Measurements from ENCODE around the gene KCNT2.
"Not testable (repeated sequence)": the region's sequence is repeated elsewhere in the genome, so short reads cannot be mapped to it uniquely, and the experiment has no call there.

Gene KCNT2

DNA sequence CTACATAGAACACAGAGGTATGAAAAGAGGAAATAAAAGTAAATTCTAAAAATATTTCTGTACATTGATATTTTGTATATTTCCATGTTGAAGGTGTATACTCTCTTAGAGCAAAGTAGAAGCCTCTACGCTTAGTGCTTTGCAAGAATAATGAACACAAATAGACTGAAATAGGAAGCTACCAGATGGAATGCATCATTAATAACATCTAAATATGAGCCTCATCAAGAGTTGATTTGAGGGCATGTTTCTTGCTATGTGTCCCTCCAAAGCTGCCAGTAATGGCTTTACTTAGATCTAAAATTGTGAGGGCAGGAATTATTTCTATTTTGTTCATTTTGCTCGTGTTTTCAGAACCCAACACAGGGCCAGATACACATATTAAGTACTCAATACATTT, 94.4 kb downstream of the KCNT2 start:
- no peak for DNase-seq (ENCODE audit: low spot score)

DNA sequence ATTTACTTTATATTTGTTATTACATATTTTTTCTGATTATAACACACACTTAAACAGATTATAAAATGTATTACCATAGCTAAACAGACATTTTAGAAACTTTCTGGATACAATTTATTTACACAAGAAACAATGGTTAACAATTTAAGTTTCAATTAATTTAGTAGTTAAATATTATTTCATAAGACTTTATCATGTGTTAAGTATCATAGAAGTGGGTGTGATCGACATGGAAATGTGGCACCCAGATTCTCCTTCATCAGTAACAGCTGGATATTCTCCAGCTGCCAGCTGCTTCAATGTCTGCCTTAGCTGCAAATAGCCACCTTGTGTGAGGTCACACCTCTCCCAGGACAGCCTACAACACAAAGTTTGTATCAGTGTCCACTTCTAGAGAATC, 97.8 kb downstream of the KCNT2 start:
- DNase-seq (ENCODE audit: low spot score) = no peak

GRCh38 chr1:196504224-196504623, 104.0 kb downstream of the KCNT2 start:
- DNase-seq (ENCODE audit: low spot score) = not testable (repeated sequence)

DNA sequence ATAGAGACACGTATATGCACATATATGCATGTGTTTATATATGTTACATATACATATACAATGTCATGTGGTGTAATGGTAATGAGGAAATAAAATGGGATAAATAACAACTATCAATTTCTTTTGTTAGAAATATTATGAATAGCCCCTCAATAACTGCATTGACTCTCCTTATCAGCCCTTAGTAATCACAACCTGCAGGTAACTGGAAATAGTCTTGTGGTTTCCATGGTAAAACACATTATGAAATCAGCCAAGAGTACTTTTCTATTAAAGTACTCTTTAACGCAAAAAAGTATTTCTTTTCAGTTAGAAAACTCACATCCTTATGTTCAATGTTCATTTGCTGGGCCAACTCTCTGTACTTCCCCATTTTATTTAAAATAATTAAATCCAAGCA, 105.8 kb downstream of the KCNT2 start:
- DNase-seq (ENCODE audit: low spot score) = no peak

DNA sequence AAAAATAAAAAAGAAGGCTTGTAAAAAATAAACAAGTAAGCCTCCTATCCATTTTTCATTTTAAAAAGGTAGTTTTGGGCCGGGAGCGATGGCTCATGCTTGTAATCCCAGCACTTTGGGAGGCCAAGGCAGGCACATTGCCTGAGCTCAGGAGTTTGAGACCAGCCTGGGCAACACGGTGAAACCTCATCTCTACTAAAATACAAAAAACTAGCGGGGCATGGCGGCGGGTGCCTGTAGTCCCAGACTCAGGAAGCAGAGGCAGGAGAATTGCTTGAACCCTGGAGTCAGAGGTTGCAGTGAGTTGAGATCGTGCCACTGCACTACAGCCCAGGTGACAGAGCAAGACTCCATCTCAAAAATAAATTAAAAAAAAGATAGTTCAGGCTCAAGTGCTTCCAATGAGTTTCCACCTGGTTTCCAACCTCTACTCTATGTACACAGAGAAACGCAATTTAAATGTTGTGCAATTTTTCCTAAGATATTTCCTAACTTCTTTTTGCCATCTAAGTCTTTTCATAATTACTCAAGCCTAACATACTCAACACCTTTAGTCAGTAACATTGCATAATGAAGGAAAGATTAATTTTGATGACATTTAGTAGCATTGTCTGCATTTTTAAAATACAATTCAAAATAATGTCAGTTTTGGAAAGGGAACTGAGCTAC, 106.3 kb downstream of the KCNT2 start:
- DNase-seq (ENCODE audit: low spot score) = no peak

GRCh38 chr1:196497817-196498216, 110.4 kb downstream of the KCNT2 start:
- DNase-seq (ENCODE audit: low spot score) = no peak

- no peak for DNase-seq (ENCODE audit: low spot score)
Observed at GRCh38 chr1:196494766-196495165, 113.5 kb downstream of the KCNT2 start.

GRCh38 chr1:196493881-196494280, 114.4 kb downstream of the KCNT2 start:
- no peak for DNase-seq (ENCODE audit: low spot score)

GRCh38 chr1:196488579-196488978, 119.7 kb downstream of the KCNT2 start:
- DNase-seq (ENCODE audit: low spot score) = no peak

DNA sequence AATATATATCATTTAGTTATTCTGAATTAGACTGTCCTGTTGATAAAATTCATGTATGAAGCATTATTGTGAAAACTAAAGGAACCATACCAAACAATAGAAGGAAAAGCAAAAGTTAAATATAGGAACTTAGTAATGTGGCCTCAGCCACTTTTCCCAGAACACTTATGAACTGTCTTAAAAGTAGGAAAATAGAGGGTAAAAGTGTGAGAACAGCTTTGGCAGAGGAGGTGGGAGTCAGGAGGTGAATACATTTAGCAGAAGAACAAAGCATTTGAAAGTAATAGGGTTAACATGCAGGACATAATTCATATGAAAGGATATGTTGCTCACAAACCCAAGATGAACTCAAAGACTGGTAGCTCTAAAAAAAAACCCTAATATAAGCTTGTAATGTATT, 121.9 kb downstream of the KCNT2 start:
- DNase-seq (ENCODE audit: low spot score) = no peak

DNA sequence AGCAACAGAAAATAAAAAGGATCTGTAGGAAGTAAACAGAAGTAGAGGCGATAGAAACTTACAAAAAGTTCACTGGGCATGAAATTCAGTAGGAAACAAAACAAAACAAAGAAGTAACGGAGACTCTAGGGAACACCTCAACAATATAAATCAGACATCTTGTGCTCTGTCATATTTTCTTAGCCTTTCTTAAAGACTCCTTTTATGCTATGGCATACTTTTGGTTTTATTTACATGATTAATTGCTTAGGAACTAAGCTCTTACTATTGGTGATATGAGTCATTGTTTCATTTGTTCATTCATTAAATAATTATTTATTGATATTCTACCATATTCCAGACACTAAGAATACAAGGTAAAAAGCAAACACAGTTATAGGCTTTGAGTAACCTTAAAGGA, 126.6 kb downstream of the KCNT2 start:
- no peak for DNase-seq (ENCODE audit: low spot score)

DNA sequence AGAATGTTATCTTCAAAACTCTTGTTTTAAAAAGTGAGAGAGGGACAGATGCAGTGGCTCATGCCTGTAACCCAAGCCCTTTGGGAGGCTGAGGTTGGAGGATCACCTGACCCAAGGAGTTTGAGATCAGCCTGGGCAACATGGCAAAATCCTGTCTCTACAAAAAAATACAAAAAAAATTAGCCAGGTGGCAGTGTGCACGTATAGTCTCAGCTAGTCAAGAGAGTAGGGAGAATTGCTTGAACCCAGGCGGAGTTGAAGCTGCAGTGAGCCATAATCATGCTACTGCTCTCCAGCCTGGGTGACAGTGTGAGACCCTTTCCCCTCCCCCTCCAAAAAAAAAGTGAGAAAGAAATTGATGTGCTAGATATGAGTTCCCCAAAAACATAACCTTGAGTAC, 131.0 kb downstream of the KCNT2 start:
- peak; percentile 4 for DNase-seq (ENCODE audit: low spot score)

DNA sequence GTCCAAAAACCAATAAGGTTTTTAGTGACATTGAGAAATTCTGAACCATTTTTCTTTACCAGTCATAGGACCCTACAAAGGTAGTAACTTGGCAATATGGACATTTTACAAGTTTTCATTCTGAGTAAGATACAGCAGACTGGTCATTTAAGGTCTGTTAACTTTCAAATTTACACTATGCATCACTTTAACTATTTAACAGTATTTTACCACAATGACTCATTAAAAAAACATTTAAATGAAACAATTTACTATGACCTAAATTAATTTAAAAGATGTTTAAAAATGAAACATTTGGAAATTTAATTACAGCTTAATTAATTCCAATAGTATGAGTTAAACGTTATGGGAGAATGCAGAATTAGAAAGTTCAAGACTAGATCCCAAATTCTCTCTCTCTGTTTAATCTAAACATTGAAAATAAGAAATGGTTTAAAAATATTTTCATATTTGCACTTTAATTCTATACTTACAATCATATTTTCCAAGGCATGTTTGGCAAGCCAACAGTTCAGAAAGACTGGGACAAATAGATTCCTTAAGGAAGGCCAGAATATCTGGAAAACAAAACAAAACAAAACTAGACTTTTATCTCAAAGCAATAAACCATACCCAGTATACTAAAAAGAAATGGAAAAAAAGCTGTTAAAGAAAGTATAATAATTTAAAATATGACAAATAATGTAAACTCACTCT, 140.9 kb downstream of the KCNT2 start:
- DNase-seq (ENCODE audit: low spot score) = no peak

DNA sequence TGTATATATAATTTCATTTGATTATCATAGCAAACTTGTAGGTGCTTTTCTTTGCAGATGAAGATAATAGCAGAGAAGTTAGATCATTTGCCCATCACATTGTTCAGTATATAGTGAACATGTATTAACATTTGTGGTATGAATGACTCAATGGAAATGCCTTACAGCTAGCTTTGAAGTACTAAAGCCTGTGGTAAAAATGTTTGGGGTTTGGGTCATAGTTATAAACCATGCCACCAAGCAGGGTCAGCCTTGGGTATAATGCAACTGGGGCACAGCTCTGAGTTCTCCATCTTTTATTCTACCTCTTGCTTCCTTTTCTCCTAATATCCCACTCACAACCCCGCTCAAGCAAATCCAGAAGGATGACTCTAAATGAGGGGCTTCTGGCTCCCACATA, 141.6 kb downstream of the KCNT2 start:
- no peak for DNase-seq (ENCODE audit: low spot score)

DNA sequence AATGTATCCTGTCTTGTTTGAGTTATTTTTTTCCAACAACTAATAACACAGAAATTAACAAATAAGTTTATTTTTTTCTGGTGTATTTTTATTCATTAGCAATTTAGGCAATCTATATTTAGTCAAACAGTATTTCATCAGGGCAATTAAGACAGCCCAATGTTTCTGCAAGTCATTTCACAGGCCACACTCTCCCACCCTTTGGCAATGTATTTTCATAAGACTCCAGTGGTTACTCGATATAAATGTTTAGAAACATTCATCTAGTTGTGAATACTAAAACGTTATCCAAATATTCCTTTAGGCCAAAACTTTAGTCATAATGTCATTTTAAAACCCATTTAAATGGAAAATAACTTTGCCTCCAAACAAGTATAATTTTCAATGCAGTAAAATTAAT, 142.1 kb downstream of the KCNT2 start:
- DNase-seq (ENCODE audit: low spot score) = no peak

DNA sequence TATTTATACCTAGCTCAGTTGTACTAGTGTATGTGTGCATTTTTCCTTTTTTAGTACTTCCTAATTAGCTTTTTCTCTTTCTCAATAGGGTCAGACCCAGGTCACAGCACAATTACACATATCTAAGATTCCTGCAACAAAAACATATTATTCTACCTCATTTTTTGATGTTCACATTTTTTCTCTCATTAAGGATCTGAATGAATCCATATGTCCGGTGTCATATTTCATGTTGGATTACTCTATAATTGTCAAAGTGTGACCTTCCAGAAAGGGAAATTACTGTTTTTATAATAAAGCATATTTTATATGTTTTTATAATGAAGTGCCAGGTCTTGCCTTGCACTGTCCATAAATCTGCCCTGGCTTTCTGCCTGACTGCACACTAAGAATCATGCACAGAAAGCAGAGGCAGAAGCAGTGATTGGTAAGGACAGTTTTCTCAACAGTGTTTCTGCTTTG, 143.7 kb downstream of the KCNT2 start:
- DNase-seq (ENCODE audit: low spot score) = no peak

- no peak for DNase-seq (ENCODE audit: low spot score)
Observed at GRCh38 chr1:196462086-196462485, 146.2 kb downstream of the KCNT2 start.

- no peak for DNase-seq (ENCODE audit: low spot score)
Observed at GRCh38 chr1:196461521-196461920, 146.7 kb downstream of the KCNT2 start.

- no peak for DNase-seq (ENCODE audit: low spot score)
Observed at GRCh38 chr1:196459383-196459782, 148.9 kb downstream of the KCNT2 start.

- no peak for DNase-seq (ENCODE audit: low spot score)
Observed at GRCh38 chr1:196454792-196455191, 153.4 kb downstream of the KCNT2 start.

DNA sequence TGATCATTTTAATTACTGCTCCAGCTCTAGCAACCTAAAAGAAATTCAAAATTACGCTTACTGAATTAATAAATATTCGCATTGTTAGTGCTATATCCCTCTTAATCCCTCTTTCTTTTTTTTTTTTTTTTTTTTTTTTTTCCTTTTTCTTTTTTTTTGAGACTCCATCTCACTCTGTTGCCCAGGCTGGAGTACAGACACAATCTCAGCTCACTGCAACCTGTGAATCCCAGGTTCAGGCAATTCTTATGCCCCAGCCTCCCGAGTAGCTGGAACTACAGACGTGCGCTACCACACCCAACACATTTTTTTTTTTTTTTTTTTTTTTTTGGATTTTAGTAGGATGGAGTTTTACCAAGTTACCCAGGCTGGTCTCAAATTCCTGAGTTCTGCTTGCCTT, 157.1 kb downstream of the KCNT2 start:
- no peak for DNase-seq (ENCODE audit: low spot score)

- no peak for DNase-seq (ENCODE audit: low spot score)
Observed at GRCh38 chr1:196450143-196451095, 157.8 kb downstream of the KCNT2 start.

DNA sequence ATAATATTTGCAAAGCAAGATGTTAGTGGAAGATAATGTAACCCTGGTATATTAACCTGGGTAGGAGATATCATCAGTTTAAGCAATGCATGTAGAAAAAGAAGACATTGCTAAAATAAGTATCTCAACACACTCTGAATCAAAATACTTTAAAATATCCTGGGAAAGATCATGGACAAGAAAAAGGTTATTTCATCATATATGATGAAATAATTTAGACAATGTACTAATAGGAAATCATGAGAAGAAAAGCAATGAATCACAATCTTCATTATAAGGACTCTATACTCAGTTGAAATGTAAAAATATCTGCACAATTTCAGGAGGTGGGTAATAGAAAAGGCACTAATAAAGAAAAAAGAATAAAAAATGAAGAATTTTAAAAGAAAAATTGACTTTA, 158.8 kb downstream of the KCNT2 start:
- no peak for DNase-seq (ENCODE audit: low spot score)
